Activated CD4-positive, alpha-beta T cell treated with anti-CD3 and anti-CD28 coated beads for 24 hours (primary cell): ENCODE measurements around the gene SLC24A3.

ENCODE experiments used
- DNase-seq, 2 donors: peaks; one replicate each; pipeline ENCODE4 v3.0.0-alpha.2; 2020; ENCODE audit warnings: low read depth in 2 of 2

The SLC24A3 gene

DNA sequence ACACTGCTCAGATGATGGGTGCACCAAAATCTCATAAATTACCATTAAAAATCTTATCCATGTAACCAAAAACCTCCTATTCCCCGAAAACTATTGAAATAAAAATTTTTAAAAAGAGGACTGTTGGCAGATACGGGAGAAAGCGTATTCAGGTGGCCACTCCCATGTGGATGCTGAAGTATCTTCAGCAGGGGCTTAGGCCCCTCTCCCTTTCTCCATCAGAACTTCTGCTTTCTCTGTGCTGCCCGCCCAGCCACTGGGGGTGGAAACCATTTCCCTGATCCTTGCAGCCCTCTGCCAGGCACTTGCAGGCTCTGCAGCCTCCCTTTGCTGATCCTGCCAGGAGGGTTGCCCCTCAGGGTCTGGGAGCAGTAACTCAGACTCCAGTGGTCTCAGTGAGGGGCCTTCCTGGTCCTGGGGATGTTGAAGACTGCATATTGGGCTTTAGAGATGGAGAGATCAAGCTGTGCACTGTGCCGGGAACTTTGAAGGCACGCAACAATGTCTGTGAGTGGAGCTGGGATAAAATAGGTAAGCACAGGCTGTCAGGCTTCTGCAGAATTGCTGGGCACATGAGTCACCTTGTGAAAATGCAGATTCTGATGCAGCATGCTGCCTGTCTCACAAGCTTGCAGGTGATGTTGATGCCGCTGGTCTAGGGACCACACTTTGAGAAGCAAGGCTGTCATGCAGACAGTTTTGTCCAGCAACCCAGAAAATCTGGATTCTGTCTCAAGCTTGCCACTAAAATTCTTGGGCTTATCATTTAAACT, 59.6 kb downstream of the SLC24A3 start:
- no peak for DNase-seq

DNA sequence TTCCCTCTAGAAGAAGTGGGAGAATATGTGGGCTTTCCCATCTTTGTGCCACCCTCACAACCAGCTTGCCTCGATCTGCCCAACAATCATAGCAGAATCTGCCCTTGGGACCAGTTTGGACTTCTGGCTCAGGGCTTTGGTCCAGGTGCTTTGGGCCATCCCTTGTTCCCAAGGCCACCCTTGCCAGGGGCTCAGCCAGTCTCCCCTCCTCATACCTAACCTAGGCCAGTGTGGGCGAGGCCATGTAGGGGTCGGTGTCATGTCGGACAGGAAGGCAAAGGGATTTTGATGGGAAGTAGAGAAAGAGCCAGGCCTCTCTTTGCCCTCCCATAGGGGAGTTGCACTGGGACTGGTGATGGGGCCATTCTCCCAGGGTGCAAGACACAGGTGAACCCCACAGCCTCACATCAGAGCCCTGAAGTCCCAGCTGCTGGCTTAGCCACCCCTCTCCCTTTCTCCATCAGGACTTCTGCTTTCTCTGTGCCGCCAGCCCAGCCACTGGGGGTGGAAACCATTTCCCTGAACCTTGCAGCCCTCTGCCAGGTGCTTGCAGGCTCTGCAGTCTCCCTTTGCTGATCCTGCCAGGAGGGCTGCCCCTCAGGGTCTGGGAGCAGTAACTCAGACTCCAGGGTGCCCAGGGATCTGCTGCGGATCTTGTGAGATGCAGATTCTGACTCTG, 60.7 kb downstream of the SLC24A3 start:
- no peak for DNase-seq

DNA sequence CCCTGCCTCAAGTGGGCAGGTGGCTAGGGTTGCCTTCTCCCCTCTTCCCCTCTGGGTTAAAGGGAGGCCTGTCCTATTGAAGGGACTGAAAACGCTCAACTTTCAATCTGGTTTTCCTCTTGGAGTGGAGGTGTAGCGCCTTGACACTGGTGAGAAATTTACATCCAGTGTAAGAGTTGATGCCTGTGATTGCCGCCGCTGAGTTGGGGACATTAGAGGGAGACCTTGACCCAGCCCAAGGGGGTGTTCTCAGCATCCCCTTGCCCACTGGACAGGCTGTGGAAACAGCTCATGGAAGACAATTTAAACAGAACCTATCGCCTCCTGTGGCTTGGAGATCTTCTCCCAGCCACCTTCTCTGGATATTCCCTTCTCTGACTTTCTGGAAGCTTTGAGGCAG, 61.6 kb downstream of the SLC24A3 start:
- no peak for DNase-seq

DNA sequence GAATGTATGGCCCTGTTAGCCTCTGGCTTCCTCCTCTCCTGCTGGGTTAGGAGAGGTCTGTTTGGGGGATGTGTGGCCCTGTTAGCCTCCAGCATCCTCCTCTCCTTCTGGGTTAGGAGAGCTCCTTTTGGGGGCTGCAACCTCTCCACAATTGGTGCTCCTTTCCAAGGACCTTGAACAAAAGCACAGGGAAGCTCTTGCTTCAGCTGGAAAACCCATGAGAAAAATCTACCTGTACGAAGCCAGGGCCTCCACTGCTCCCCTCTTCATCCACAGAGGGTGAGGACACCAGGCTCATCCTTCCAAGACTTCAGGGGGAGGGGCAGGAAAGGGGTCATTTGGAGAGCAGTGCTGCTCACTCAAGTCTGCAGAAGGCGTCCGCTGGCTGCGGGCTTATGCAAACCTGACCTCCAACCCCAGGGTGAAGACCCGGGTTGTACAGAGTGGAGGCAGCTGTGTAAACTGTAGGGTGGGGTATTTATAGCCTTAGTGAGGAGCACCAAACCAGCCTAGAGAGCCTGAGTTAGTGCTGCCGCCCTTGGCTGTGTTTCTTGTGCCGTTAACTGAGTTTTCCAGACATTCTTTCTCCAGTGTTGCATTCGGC, 62.1 kb downstream of the SLC24A3 start:
- DNase-seq = no peak

DNA sequence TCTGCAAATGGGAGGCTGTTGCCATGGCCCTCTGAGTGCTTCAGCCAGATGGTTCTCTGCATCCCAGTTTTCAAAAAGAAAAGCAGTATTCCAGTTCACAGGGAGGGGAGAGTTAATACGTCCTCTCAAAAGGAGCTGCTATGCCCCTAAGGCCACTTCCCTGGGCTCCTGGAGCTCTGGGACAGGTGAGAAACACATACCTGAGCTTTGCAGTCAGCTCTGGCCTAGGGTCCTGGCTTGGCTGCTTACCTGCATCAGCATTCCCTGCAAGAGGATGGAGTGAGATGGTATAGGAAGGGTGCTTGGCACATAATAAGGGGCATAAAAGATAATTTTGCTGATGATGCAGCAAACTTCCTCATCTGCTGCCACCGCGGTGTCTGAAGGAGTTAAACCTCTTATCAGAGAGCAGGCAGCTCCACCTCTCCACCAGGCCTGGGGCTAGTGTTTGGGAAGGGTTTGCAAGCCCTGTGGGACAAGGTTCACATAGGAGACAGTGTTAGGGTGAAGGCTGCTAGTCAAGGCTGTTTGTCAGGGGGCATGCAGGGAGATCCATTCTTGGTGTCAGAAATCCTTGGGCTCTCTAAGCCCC, 62.7 kb downstream of the SLC24A3 start:
- DNase-seq = no peak

DNA sequence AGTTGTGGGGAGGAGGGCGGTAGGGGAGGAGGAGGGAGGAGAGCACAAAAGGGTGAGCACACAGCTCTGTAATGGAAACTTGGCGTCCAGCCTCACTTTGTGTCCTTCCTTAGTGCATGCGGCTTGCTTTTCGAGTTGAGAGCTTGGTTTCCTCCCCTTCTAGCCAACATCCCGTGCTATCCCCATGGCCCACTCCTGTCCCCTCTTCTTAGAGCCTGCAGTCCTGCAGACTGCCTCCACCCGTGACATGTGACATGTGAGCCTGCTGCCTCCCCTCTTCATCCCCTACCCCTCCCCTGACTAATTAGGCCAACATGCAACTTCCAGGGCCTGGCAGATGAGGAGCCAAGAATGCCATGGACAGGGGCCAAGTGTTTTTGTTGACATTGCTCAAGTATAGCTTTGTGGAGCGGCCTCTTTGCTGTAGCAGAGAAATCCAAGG, 63.2 kb downstream of the SLC24A3 start:
- no peak for DNase-seq

DNA sequence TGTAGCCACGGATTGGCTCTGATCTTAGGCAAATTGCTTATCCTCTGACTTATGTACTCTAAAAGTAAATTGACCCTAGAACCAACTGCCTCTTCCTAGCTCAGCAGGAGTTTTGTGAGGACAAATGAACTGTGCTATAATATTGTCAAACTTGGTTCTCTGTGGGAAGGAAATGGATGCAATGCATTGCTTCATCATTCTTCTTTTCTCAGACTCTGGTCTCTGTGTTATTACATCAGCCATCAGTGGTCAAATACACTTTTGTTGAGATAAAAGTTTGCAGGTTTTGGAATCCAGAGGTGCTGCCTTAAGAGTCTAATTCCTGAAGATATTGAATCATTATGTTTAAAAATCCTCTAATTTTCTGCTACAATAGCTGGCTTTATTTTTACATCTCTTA, 64.9 kb downstream of the SLC24A3 start:
- DNase-seq = no peak

- DNase-seq = no peak
These were observed 71.1 kb downstream of the SLC24A3 start for GRCh38 chr20:19283490-19284025.

DNA sequence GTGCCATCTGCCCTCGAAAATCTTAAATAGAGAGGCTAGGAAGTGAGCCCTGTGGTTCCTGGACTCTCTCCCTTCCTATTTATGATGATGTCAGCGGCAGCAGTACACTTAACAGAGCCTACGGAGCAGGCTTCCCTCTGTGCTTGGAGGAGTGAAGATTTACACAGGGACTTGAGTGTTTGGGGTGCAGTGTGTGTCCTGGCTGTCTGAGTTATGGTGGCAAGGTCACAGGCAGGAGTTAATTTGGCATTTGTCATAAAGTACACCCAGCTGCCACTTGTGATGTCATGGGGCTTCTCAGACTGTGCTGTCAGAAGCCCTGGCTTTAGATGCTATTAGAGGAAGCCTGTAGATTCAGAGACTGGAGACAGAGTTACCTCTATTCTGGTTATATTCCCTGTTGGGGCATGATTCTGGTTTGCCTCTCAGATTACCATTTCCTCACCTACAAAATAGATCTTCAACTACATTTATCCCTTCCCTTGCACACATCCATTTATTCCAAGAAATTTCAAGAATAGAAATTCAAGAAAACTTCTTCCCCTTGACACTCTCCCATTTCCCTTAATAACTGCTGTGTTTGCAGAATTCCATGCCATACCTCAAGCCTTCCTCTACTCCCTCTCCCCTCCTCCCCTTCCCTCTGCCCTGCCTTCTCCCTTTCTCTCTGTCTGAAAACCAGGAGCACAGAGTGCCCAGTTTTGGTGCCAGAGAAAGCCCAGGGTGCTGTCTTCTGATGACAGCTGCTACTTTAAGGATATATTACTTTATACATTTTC, 72.1 kb downstream of the SLC24A3 start:
- no peak for DNase-seq

DNA sequence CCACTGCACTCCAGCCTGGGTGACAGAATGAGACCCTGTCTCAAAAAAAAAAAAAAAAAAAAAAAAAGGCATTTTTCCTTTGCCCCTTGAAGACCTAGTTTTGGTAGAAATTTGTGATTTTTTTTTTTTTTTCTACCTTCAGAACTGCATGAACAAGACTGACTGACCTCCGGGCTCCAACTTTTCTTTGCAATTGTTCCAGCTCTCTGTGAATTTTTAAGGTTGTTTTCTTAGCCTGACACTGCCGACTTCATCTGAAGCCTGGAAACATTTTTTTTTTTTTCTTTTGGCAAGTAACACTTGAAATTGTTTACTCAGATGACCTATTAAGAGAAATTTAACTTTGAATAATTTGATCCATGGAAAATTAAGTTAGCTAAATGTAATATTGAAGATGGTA, 73.0 kb downstream of the SLC24A3 start:
- DNase-seq = no peak

GRCh38 chr20:19288061-19288460, 75.6 kb downstream of the SLC24A3 start:
- DNase-seq = no peak

- no peak for DNase-seq
These were observed 76.2 kb downstream of the SLC24A3 start for GRCh38 chr20:19288636-19289035.

- DNase-seq = no peak
These were observed 77.0 kb downstream of the SLC24A3 start for GRCh38 chr20:19289451-19289850.

- DNase-seq = no peak
These were observed 78.8 kb downstream of the SLC24A3 start for GRCh38 chr20:19291024-19291817.

- DNase-seq = no peak
These were observed 79.3 kb downstream of the SLC24A3 start for GRCh38 chr20:19291818-19292132.

- DNase-seq = no peak
These were observed 79.8 kb downstream of the SLC24A3 start for GRCh38 chr20:19292254-19292653.

GRCh38 chr20:19295076-19295475, 82.6 kb downstream of the SLC24A3 start:
- DNase-seq = no peak

- DNase-seq = no peak
These were observed 86.2 kb downstream of the SLC24A3 start for GRCh38 chr20:19298652-19299051.

GRCh38 chr20:19300395-19300794, 88.0 kb downstream of the SLC24A3 start:
- no peak for DNase-seq

- DNase-seq = no peak
These were observed 88.7 kb downstream of the SLC24A3 start for GRCh38 chr20:19301142-19301541.

DNA sequence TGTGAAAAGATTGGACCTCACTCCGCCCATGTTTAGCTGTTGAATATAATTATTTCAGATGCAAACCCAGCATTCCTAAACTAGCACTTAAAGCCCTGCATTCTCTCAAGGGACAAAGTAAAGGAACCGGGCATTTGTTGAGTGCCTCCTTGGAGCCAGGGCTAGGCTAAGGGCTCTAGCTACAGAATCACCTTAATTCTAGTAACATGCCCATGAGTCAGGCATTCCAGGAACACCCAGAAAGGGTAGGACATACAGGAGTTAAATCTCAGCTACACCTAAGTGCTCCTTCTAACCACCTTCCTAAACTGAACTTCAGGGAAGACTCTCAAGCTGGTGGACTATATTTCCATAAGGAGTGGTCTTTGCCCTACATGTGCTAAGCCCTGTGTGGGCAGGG, 89.4 kb downstream of the SLC24A3 start:
- no peak for DNase-seq
